IMR-90 (cell line): ENCODE measurements around the gene TM4SF1.

Experiments used
- CHD1 ChIP-seq: IDR thresholded peaks from 2 replicates; pipeline ENCODE4 v1.6.1; 2012; ENCODE audit warnings: low read depth, low read length, improper control_type of control experiment
- CTCF ChIP-seq: conservative IDR thresholded peaks from 2 replicates; pipeline ENCODE4 v1.5.1; 2012; ENCODE audit warnings: mild to moderate bottlenecking, low read depth, low read length, improper control_type of control experiment
- FOS ChIP-seq: fragments of 150-350 bp; IDR thresholded peaks from 2 replicates; pipeline ENCODE4 v1.6.1; 2016; ENCODE audit warnings: low read depth, low read length
- MAFK ChIP-seq: IDR thresholded peaks from 2 replicates; pipeline ENCODE4 v1.6.1; 2012; ENCODE audit warnings: low read depth, low read length, improper control_type of control experiment
- NFE2L2 ChIP-seq: fragments of 150-350 bp; IDR thresholded peaks from 2 replicates; pipeline ENCODE4 v1.6.1; 2016; ENCODE audit warnings: low read depth, mild to moderate bottlenecking, low read length
- POLR2A ChIP-seq: IDR thresholded peaks from 2 replicates; pipeline ENCODE4 v1.6.1; 2012; ENCODE audit warnings: mild to moderate bottlenecking, low read depth, low read length
- RAD21 ChIP-seq: IDR thresholded peaks from 2 replicates; pipeline ENCODE4 v1.6.1; 2012; ENCODE audit warnings: low read length, improper control_type of control experiment
- RCOR1 ChIP-seq: IDR thresholded peaks from 2 replicates; pipeline ENCODE4 v1.6.1; 2012; ENCODE audit warnings: mild to moderate bottlenecking, low read length, improper control_type of control experiment; ENCODE audit not compliant: insufficient replicate concordance
- RFX5 ChIP-seq: IDR thresholded peaks from 2 replicates; pipeline ENCODE4 v1.8.0; 2012; ENCODE audit warnings: low read depth, mild to moderate bottlenecking, low read length, moderate library complexity
- SMC3 ChIP-seq: fragments of 150-350 bp; IDR thresholded peaks from 2 replicates; pipeline ENCODE4 v1.6.1; 2016; ENCODE audit warnings: low read depth, mild to moderate bottlenecking, antibody characterized with exemption, low read length, moderate library complexity
- TF ChIP-seq, protein P1 (sequence below): fragments of 150-350 bp; IDR thresholded peaks from 2 replicates; pipeline ENCODE4 v1.6.1; 2017; ENCODE audit warnings: mild to moderate bottlenecking, antibody characterized with exemption, low read length, low read depth

GRCh38 chr3:149403443-149403842 is 26.0 kb upstream of the TM4SF1 start:
- TF ChIP-seq CTCF (no peak), POLR2A (no peak), RFX5 (no peak), RCOR1 (no peak), CHD1 (no peak), NFE2L2 (no peak), MAFK (no peak), FOS (no peak), SMC3 (no peak), RAD21 (no peak)
- TF ChIP-seq, protein P1, sequence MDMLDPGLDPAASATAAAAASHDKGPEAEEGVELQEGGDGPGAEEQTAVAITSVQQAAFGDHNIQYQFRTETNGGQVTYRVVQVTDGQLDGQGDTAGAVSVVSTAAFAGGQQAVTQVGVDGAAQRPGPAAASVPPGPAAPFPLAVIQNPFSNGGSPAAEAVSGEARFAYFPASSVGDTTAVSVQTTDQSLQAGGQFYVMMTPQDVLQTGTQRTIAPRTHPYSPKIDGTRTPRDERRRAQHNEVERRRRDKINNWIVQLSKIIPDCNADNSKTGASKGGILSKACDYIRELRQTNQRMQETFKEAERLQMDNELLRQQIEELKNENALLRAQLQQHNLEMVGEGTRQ = no peak
